ENCODE data around the gene NUMB.
A peak's percentile ranks its signal among the peaks of the same experiment; 100 is the strongest.

The NUMB gene

GRCh38 chr14:73339846-73340595 lies 118.3 kb downstream of the NUMB start:
- H3K27me3 ChIP-seq (ENCODE audit: control insufficient read depth in 3 of 3, insufficient read depth in 3 of 3, low read depth in 1 of 3, low read length in 3 of 3), result no peaks in the 10 kb centered on the region
- no CpG with 5 or more reads among the region's 6 CpGs for whole genome bisulfite sequencing, 2 donors (ENCODE audit: extremely low coverage in 2 of 2, insufficient read length in 2 of 2, insufficient replicate concordance in 1 of 2)
- H2BK120ac ChIP-seq (ENCODE audit: low read depth, low read length), result no peak overlapping the region
- no peaks in the 10 kb centered on the region for H3K9me3 ChIP-seq (replicated peaks in 1 of 2; ENCODE audit: control insufficient read depth in 2 of 2, insufficient read depth in 1 of 2, low read depth in 1 of 2, low read length in 2 of 2)
- peak overlapping the region; percentile 5 for H3K18ac ChIP-seq (ENCODE audit: low read length)
- H3K14ac ChIP-seq (ENCODE audit: low read length), result peak overlapping the region; percentile 12
- no peak overlapping the region for H4K91ac ChIP-seq (ENCODE audit: low read depth, low read length, poor library complexity)
- H2AFZ ChIP-seq (ENCODE audit: low read length), result no peak overlapping the region
- H3K4ac ChIP-seq (ENCODE audit: low read length), result no peak overlapping the region
- no peak overlapping the region for H2BK5ac ChIP-seq (ENCODE audit: low read length)
- no peak overlapping the region for H3K4me2 ChIP-seq (ENCODE audit: insufficient read depth, low read length, poor library complexity, severe bottlenecking)
- no peak overlapping the region for H3K23ac ChIP-seq (ENCODE audit: low read depth, low read length, poor library complexity)
- H3K4me1 ChIP-seq (ENCODE audit: control insufficient read depth in 2 of 2, insufficient read depth in 1 of 2, low read depth in 1 of 2, low read length in 2 of 2), result peaks cover 2 to 3% of the 10 kb centered on the region in 2 donors
- H2AK5ac ChIP-seq (ENCODE audit: low read depth, low read length), result no peak overlapping the region
- no peak overlapping the region for H4K8ac ChIP-seq (ENCODE audit: low read depth, low read length)
- no peaks in the 10 kb centered on the region for H3K36me3 ChIP-seq (replicated peaks in 1 of 2; ENCODE audit: control insufficient read depth in 2 of 2, insufficient read depth in 2 of 2, low read length in 2 of 2)
- H3K79me1 ChIP-seq (ENCODE audit: low read depth, low read length), result no peaks in the 10 kb centered on the region
- no peak overlapping the region for H3K4me3 ChIP-seq (ENCODE audit: low read length in 2 of 2)
- no peak for DNase-seq (ENCODE audit: low spot score)
- no peak overlapping the region for H3K9ac ChIP-seq (ENCODE audit: low read depth, low read length, poor library complexity)
- no peak overlapping the region for H3K27ac ChIP-seq (replicated peaks; ENCODE audit: low read length)
- H2BK12ac ChIP-seq (ENCODE audit: low read length), result no peak overlapping the region
- no peak overlapping the region for H2BK15ac ChIP-seq (ENCODE audit: low read length)

GRCh38 chr14:73339206-73339605 lies 119.1 kb downstream of the NUMB start:
- no peak overlapping the region for H2BK120ac ChIP-seq (ENCODE audit: low read depth, low read length)
- no peaks in the 10 kb centered on the region for H3K9me3 ChIP-seq (replicated peaks in 1 of 2; ENCODE audit: control insufficient read depth in 2 of 2, insufficient read depth in 1 of 2, low read depth in 1 of 2, low read length in 2 of 2)
- H4K91ac ChIP-seq (ENCODE audit: low read depth, low read length, poor library complexity), result no peak overlapping the region
- H3K18ac ChIP-seq (ENCODE audit: low read length), result no peak overlapping the region
- H3K4ac ChIP-seq (ENCODE audit: low read length), result no peak overlapping the region
- no peak overlapping the region for H3K27ac ChIP-seq (replicated peaks; ENCODE audit: low read length)
- no peak overlapping the region for H2AK5ac ChIP-seq (ENCODE audit: low read depth, low read length)
- H3K36me3 ChIP-seq (replicated peaks in 1 of 2; ENCODE audit: control insufficient read depth in 2 of 2, insufficient read depth in 2 of 2, low read length in 2 of 2), result no peaks in the 10 kb centered on the region
- H2BK12ac ChIP-seq (ENCODE audit: low read length), result no peak overlapping the region
- no peaks in the 10 kb centered on the region for H3K79me1 ChIP-seq (ENCODE audit: low read depth, low read length)
- no peaks in the 10 kb centered on the region for H3K27me3 ChIP-seq (ENCODE audit: control insufficient read depth in 3 of 3, insufficient read depth in 3 of 3, low read depth in 1 of 3, low read length in 3 of 3)
- H2BK5ac ChIP-seq (ENCODE audit: low read length), result no peak overlapping the region
- H2BK15ac ChIP-seq (ENCODE audit: low read length), result no peak overlapping the region
- H3K4me2 ChIP-seq (ENCODE audit: insufficient read depth, low read length, poor library complexity, severe bottlenecking), result no peak overlapping the region
- H3K4me1 ChIP-seq (ENCODE audit: control insufficient read depth in 2 of 2, insufficient read depth in 1 of 2, low read depth in 1 of 2, low read length in 2 of 2), result peaks cover 2 to 3% of the 10 kb centered on the region in 2 donors
- no peak overlapping the region for H2AFZ ChIP-seq (ENCODE audit: low read length)
- no peak overlapping the region for H3K9ac ChIP-seq (ENCODE audit: low read depth, low read length, poor library complexity)
- no peak overlapping the region for H3K4me3 ChIP-seq (ENCODE audit: low read length in 2 of 2)
- H3K23ac ChIP-seq (ENCODE audit: low read depth, low read length, poor library complexity), result no peak overlapping the region
- H3K14ac ChIP-seq (ENCODE audit: low read length), result no peak overlapping the region
- no peak for DNase-seq (ENCODE audit: low spot score)
- H4K8ac ChIP-seq (ENCODE audit: low read depth, low read length), result no peak overlapping the region

GRCh38 chr14:73338551-73338950 lies 119.8 kb downstream of the NUMB start:
- H2BK120ac ChIP-seq (ENCODE audit: low read depth, low read length), result no peak overlapping the region
- no peak overlapping the region for H3K23ac ChIP-seq (ENCODE audit: low read depth, low read length, poor library complexity)
- H2BK5ac ChIP-seq (ENCODE audit: low read length), result no peak overlapping the region
- H4K91ac ChIP-seq (ENCODE audit: low read depth, low read length, poor library complexity), result no peak overlapping the region
- H3K4me1 ChIP-seq (ENCODE audit: control insufficient read depth in 2 of 2, insufficient read depth in 1 of 2, low read depth in 1 of 2, low read length in 2 of 2), result peaks cover 2 to 3% of the 10 kb centered on the region in 2 donors
- no peak overlapping the region for H3K14ac ChIP-seq (ENCODE audit: low read length)
- no peak overlapping the region for H3K4me2 ChIP-seq (ENCODE audit: insufficient read depth, low read length, poor library complexity, severe bottlenecking)
- no peak overlapping the region for H3K9ac ChIP-seq (ENCODE audit: low read depth, low read length, poor library complexity)
- no peak overlapping the region for H2BK15ac ChIP-seq (ENCODE audit: low read length)
- no peak for DNase-seq (ENCODE audit: low spot score)
- H3K18ac ChIP-seq (ENCODE audit: low read length), result no peak overlapping the region
- H3K36me3 ChIP-seq (replicated peaks in 1 of 2; ENCODE audit: control insufficient read depth in 2 of 2, insufficient read depth in 2 of 2, low read length in 2 of 2), result no peaks in the 10 kb centered on the region
- H3K4me3 ChIP-seq (ENCODE audit: low read length in 2 of 2), result no peak overlapping the region
- no peaks in the 10 kb centered on the region for H3K27me3 ChIP-seq (ENCODE audit: control insufficient read depth in 3 of 3, insufficient read depth in 3 of 3, low read depth in 1 of 3, low read length in 3 of 3)
- no peak overlapping the region for H2AK5ac ChIP-seq (ENCODE audit: low read depth, low read length)
- WGBS, 2 donors (ENCODE audit: extremely low coverage in 2 of 2, insufficient read length in 2 of 2, insufficient replicate concordance in 1 of 2), result no CpG with 5 or more reads among the region's 1 CpG
- H2AFZ ChIP-seq (ENCODE audit: low read length), result no peak overlapping the region
- no peaks in the 10 kb centered on the region for H3K9me3 ChIP-seq (replicated peaks in 1 of 2; ENCODE audit: control insufficient read depth in 2 of 2, insufficient read depth in 1 of 2, low read depth in 1 of 2, low read length in 2 of 2)
- H3K4ac ChIP-seq (ENCODE audit: low read length), result no peak overlapping the region
- H3K79me1 ChIP-seq (ENCODE audit: low read depth, low read length), result no peaks in the 10 kb centered on the region
- no peak overlapping the region for H4K8ac ChIP-seq (ENCODE audit: low read depth, low read length)
- H2BK12ac ChIP-seq (ENCODE audit: low read length), result no peak overlapping the region
- no peak overlapping the region for H3K27ac ChIP-seq (replicated peaks; ENCODE audit: low read length)

GRCh38 chr14:73333031-73333430 lies 125.3 kb downstream of the NUMB start:
- Histone ChIP-seq H2BK5ac (ENCODE audit: low read length) (no peak overlapping the region), H2BK15ac (ENCODE audit: low read length) (no peak overlapping the region), H3K27ac (replicated peaks; ENCODE audit: low read length) (no peak overlapping the region), H3K27me3 (ENCODE audit: control insufficient read depth in 3 of 3, insufficient read depth in 3 of 3, low read depth in 1 of 3, low read length in 3 of 3) (no peaks in the 10 kb centered on the region), H3K9ac (ENCODE audit: low read depth, low read length, poor library complexity) (no peak overlapping the region), H3K14ac (ENCODE audit: low read length) (no peak overlapping the region), H3K9me3 (replicated peaks in 1 of 2; ENCODE audit: control insufficient read depth in 2 of 2, insufficient read depth in 1 of 2, low read depth in 1 of 2, low read length in 2 of 2) (no peaks in the 10 kb centered on the region), H3K4me3 (ENCODE audit: low read length in 2 of 2) (no peak overlapping the region), H3K4ac (ENCODE audit: low read length) (no peak overlapping the region), H2AFZ (ENCODE audit: low read length) (no peak overlapping the region), H2AK5ac (ENCODE audit: low read depth, low read length) (no peak overlapping the region), H3K4me2 (ENCODE audit: insufficient read depth, low read length, poor library complexity, severe bottlenecking) (no peak overlapping the region), H2BK12ac (ENCODE audit: low read length) (no peak overlapping the region), H4K91ac (ENCODE audit: low read depth, low read length, poor library complexity) (no peak overlapping the region), H3K4me1 (ENCODE audit: control insufficient read depth in 2 of 2, insufficient read depth in 1 of 2, low read depth in 1 of 2, low read length in 2 of 2) (no peaks in the 10 kb centered on the region), H3K18ac (ENCODE audit: low read length) (no peak overlapping the region), H2BK120ac (ENCODE audit: low read depth, low read length) (no peak overlapping the region), H3K79me1 (ENCODE audit: low read depth, low read length) (no peaks in the 10 kb centered on the region), H4K8ac (ENCODE audit: low read depth, low read length) (no peak overlapping the region), H3K36me3 (replicated peaks in 1 of 2; ENCODE audit: control insufficient read depth in 2 of 2, insufficient read depth in 2 of 2, low read length in 2 of 2) (no peaks in the 10 kb centered on the region), H3K23ac (ENCODE audit: low read depth, low read length, poor library complexity) (no peak overlapping the region)
- DNase-seq (ENCODE audit: low spot score), result no peak
- no CpG with 5 or more reads among the region's 2 CpGs for WGBS, 2 donors (ENCODE audit: extremely low coverage in 2 of 2, insufficient read length in 2 of 2, insufficient replicate concordance in 1 of 2)

Data from neuronal stem cell (in vitro differentiated cells).